Pancreas (tissue), 10 donors: ENCODE data around the gene ANKRD13A. TPM values are rescaled to one million over a fixed set of nuclear protein-coding genes. Genes with fewer than 3 reads are reported as not detected.
A peak's percentile ranks its signal among the peaks of the same experiment; 100 is the strongest.
"Not testable (repeated sequence)": the region's sequence is repeated elsewhere in the genome, so short reads cannot be mapped to it uniquely, and the experiment has no call there.

Source experiments
- ATAC-seq, 4 donors: fragments of 200-7000 bp; cut with Tn5 transposase; one replicate each; pipeline versions ENCODE4 v1.8.0 to v1.9.1; 2020; ENCODE audit warnings: mild to moderate bottlenecking in 4 of 4, moderate library complexity in 4 of 4
- DNase-seq, 6 donors: peaks; one replicate each; pipeline ENCODE4 v3.0.0-alpha.2; 2020
- FAIRE-seq: peaks from 2 replicates; lab custom pipeline; 2012; peaks lifted over from hg19 to GRCh38; lab: Jason Lieb, UNC
- H3K27ac ChIP-seq, 4 donors: fragments of 200-600 bp; sonication (generic); 1 replicate in 3 of 4; 2 replicates in 1 of 4; pipeline versions ENCODE4 v1.5.0 to v1.8.0; 2020
- H3K27me3 ChIP-seq, 4 donors: fragments of 200-600 bp; one replicate each; pipeline ENCODE4 v1.8.0; 2021
- H3K36me3 ChIP-seq, 3 donors: fragments of 200-600 bp; sonication (generic) in 1 of 3; one replicate each; pipeline versions ENCODE4 v1.5.0 to v1.8.0; 2020 to 2021
- H3K4me1 ChIP-seq, 3 donors: fragments of 200-600 bp; one replicate each; pipeline ENCODE4 v1.8.0; 2021
- H3K4me3 ChIP-seq, 4 donors: fragments of 200-600 bp; sonication (generic) in 2 of 4; one replicate each; pipeline versions ENCODE4 v1.5.0 to v1.8.0; 2020 to 2021
- H3K9me3 ChIP-seq, 4 donors: fragments of 200-600 bp; one replicate each; pipeline ENCODE4 v1.8.0; 2021
- WGBS, 2 donors: extraction: QIAGEN DNeasy Blood & Tissue Kit; methylation state at CpG; one replicate each; pipeline ENCODE4 v1.1.7; 2013; 5-methylcytosine and 5-hydroxymethylcytosine counted together
- intact Hi-C, 3 donors: fragments of 100-400 bp; cut with DNase I; formaldehyde crosslinking; loops; one replicate each; pipeline versions ENCODE4 v1.11.1 to v1.14.2; 2022
- polyA plus RNA-seq, 2 donors: library from polyadenylated mRNA; stranded (reverse); fragments of 200-250 nt; gene quantifications; one replicate each; pipeline ENCODE4 v1.2.3, GENCODE V29; 2013
- total RNA-seq, 6 donors: library from RNA; stranded (reverse); fragmentation: NEBNext Ultra II Directional in 4 of 6; extraction: Animal tissue kit (Norgen Biotek cat#: 25700) in 4 of 6; gene quantifications; one replicate each; pipeline versions ENCODE4 v1.2.1 to v1.2.4, GENCODE V29; 2021 to 2023
- TF ChIP-seq, protein P1 (sequence below), 4 donors: fragments of 200-600 bp; sonication (generic) in 3 of 4; IDR thresholded peaks; one replicate each; pipeline versions ENCODE4 v1.5.0 to v1.8.0; 2021; ENCODE audit warnings: antibody characterized with exemption in 4 of 4
- donor health status: healthy with polysubstance abuse.
- donor health status: DM: no; HTN: no; CAD: no; lungs with moderate emphysema.
- donor health status: DM: no; HTN: no; CAD: no.
- donor health status: control.
- donor health status: control.
- donor health status: Bipolar disorder and iron deficiency.
- donor health status: DM: yes; HTN: yes; CAD: no.
- donor health status: DM: no; HTN: no; CAD: no.
- donor health status: DM: no; HTN: no; CAD: no.
- donor health status: DM: yes; HTN: yes; CAD: no.

The ANKRD13A gene
- total and polyA plus RNA-seq, 8 donors, result 10.7 to 29.7 (median 16.7) TPM

GRCh38 chr12:110080410-110080809 is 81.2 kb downstream of the ANKRD13A start:
- H3K9me3 ChIP-seq, result no peaks in the 10 kb centered on the region
- H3K27me3 ChIP-seq, result no peaks in the 10 kb centered on the region
- DNase-seq, result no peak
- H3K4me1 ChIP-seq, result no peaks in the 10 kb centered on the region
- H3K36me3 ChIP-seq, result no peaks in the 10 kb centered on the region
- TF ChIP-seq, protein P1, sequence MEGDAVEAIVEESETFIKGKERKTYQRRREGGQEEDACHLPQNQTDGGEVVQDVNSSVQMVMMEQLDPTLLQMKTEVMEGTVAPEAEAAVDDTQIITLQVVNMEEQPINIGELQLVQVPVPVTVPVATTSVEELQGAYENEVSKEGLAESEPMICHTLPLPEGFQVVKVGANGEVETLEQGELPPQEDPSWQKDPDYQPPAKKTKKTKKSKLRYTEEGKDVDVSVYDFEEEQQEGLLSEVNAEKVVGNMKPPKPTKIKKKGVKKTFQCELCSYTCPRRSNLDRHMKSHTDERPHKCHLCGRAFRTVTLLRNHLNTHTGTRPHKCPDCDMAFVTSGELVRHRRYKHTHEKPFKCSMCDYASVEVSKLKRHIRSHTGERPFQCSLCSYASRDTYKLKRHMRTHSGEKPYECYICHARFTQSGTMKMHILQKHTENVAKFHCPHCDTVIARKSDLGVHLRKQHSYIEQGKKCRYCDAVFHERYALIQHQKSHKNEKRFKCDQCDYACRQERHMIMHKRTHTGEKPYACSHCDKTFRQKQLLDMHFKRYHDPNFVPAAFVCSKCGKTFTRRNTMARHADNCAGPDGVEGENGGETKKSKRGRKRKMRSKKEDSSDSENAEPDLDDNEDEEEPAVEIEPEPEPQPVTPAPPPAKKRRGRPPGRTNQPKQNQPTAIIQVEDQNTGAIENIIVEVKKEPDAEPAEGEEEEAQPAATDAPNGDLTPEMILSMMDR (IDR thresholded peaks at IDR 0.05), result no peak
- FAIRE-seq, result no peak
- intact Hi-C loops, result no loop called here
- H3K4me3 ChIP-seq, result no peak overlapping the region
- WGBS, 2 donors, result 75 to 87% methylated on average over 7 of the region's 7 CpGs
- no peak for ATAC-seq
- H3K27ac ChIP-seq, result no peak overlapping the region

DNA sequence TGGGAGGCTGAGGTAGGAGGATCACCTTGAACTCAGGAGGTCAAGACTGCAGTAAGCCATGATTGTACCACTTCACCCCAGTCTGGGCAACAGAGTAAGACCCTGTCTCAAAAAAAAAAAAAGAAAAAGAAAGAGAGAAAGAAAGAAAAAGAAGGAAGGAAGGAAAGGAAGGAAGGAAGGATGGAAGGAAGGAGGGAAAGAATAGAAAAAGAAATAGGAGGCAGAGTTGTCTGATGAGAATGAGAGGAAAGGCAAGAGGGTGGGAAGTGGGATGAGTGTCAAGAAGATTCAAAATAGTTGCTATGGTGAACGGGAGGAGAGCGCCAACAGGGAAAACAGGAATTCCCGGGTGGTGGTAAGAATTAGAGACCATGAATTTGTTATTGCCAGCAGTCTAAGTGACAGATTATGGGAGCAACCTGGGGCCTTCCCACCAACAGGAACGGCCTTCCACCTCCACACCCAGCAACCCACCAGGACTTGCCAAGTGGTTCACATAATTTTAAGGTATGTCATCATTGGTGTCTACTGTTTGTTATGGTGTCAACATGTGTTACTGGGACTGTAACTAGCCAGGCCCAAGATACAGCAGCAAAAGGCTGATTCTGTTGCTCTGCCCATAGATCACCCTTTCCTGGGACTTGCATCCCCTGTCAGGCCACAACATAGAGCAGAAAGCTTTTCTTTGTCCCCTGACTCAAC is 85.2 kb downstream of the ANKRD13A start:
- DNase-seq (no peak), FAIRE-seq (no peak), ATAC-seq (no peak)
- no peaks in the 10 kb centered on the region for H3K9me3 ChIP-seq
- TF ChIP-seq, protein P1 (IDR thresholded peaks at IDR 0.05), result no peak
- no peaks in the 10 kb centered on the region for H3K27me3 ChIP-seq
- no peak overlapping the region for H3K4me3 ChIP-seq
- no peaks in the 10 kb centered on the region for H3K36me3 ChIP-seq
- intact Hi-C loops, result no loop called here
- H3K27ac ChIP-seq, result no peak overlapping the region
- no peaks in the 10 kb centered on the region for H3K4me1 ChIP-seq
- 51 to 69% methylated on average over 4 of the region's 4 CpGs for WGBS, 2 donors

DNA sequence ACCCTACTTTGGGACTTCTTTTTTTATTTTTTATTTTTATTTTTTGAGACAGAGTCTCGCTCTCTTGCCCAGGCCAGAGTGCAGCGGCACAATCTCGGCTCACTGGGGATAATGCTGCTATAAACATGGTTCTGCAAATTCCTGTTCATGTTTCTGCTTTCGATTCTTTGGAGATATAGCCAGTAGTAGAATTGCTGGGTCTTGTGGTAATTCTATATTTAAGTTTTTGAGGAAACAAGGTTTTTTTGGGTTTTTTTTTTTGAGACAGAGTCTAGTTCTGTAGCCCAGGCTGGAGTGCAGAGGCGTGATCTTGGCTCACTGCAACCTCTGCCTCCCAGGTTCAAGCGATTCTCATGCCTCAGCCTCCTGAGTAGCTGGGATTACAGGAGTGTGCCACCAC is 89.0 kb downstream of the ANKRD13A start:
- H3K9me3 ChIP-seq, DNase-seq, H3K27ac ChIP-seq, intact Hi-C loops, FAIRE-seq, H3K4me3 ChIP-seq, H3K4me1 ChIP-seq, H3K36me3 ChIP-seq, H3K27me3 ChIP-seq: not testable (repeated sequence)
- WGBS, 2 donors, result 82 to 91% methylated on average over 6 of the region's 6 CpGs
- peak in 2 of 4 donors; percentile 38 to 73 for ATAC-seq

GRCh38 chr12:110088936-110089335 is 89.7 kb downstream of the ANKRD13A start:
- no peak overlapping the region for H3K4me3 ChIP-seq
- FAIRE-seq, result no peak
- WGBS, 2 donors, result 80 to 82% methylated on average over 5 of the region's 5 CpGs
- ATAC-seq, result peak in 2 of 4 donors; percentile 66 to 79
- intact Hi-C loops, result no loop called here
- H3K27me3 ChIP-seq, result no peaks in the 10 kb centered on the region
- TF ChIP-seq, protein P1 (IDR thresholded peaks at IDR 0.05), result no peak
- H3K9me3 ChIP-seq, result no peaks in the 10 kb centered on the region
- H3K4me1 ChIP-seq, result no peaks in the 10 kb centered on the region
- no peaks in the 10 kb centered on the region for H3K36me3 ChIP-seq
- DNase-seq, result no peak
- H3K27ac ChIP-seq, result no peak overlapping the region

Other genes with a start within 250 kb of the ANKRD13A start
- 1 to 10 TPM; 1.9 to 4.8 (median 3.6) TPM for gene TRPV4, start 166.0 kb upstream of the ANKRD13A start, total RNA-seq
- gene TRPV4, start 166.0 kb upstream of the ANKRD13A start, polyA plus RNA-seq, result 1 to 10 TPM; 3.9 to 4.9 TPM
- 10 to 100 TPM; 14.7 to 24.9 (median 19.3) TPM for gene GLTP, start 118.9 kb upstream of the ANKRD13A start, total RNA-seq
- gene GLTP, start 118.9 kb upstream of the ANKRD13A start, polyA plus RNA-seq, result 10 to 100 TPM; 16.2 TPM
- 10 to 100 TPM in 3 of 6 donors, 1 to 10 TPM in 3; 8.4 to 11.9 (median 10.2) TPM for gene TCHP, start 99.2 kb upstream of the ANKRD13A start, total RNA-seq
- gene TCHP, start 99.2 kb upstream of the ANKRD13A start, polyA plus RNA-seq, result 10 to 100 TPM; 10.8 to 20.9 TPM
- gene GIT2, start 3.1 kb upstream of the ANKRD13A start, total RNA-seq, result 10 to 100 TPM; 24.7 to 38.8 (median 33.6) TPM
- 10 to 100 TPM; 16.5 to 21.8 TPM for gene GIT2, start 3.1 kb upstream of the ANKRD13A start, polyA plus RNA-seq
- gene C12orf76, start 49.1 kb downstream of the ANKRD13A start, total RNA-seq, result 1 to 10 TPM; 4.3 to 9.7 (median 5.8) TPM
- gene C12orf76, start 49.1 kb downstream of the ANKRD13A start, polyA plus RNA-seq, result 10 to 100 TPM in 1 of 2 donors, 1 to 10 TPM in 1; 6.8 to 17.0 TPM
- 1 to 10 TPM; 2.1 to 5.9 (median 3.4) TPM for gene IFT81, start 124.9 kb downstream of the ANKRD13A start, total RNA-seq
- gene IFT81, start 124.9 kb downstream of the ANKRD13A start, polyA plus RNA-seq, result 1 to 10 TPM; 2.5 to 7.2 TPM